Measurements from ENCODE around the gene TRIAP1.
"Not testable (repeated sequence)": the region's sequence is repeated elsewhere in the genome, so short reads cannot be mapped to it uniquely, and the experiment has no call there.

Gene TRIAP1

GRCh38 chr12:120445911-120446843 is at the start of gene TRIAP1, which contains the start of gene GATC:
Gene TRIAP1 (minus strand): TSS chr12:120446384. CDS start chr12:120446372, 12 bp downstream.
Gene GATC (plus strand): TSS chr12:120446444. CDS start chr12:120446481, 37 bp downstream.
- DNase-seq: peak; percentile 97

DNA sequence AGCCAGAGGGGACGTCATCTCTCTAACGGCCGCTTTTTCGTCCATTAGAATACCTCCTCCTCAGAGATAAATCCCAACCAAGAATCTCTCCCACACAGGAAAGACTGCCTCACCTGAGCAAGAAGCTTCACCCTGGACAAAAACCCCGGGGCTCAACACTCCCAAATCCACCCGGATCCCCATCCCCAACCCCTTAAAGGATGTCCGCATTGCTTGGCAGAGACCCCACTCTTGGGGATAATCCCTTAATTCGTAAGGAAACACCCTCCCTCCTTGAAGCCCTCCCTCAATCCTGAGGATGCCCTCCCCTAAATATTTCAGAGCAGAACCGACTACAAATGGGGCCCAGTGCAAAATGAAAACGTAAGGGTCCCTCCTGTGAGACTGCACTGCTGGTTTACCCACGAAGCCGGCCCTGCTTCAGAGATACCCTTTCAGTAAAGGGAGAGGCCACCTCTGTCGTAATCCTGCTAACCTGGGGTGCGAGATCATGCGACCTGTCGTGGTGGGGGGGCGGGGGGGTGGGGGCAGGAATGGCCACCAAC is 49.1 kb upstream of the TRIAP1 start:
- no peak for DNase-seq

GRCh38 chr12:120490833-120491512 is 44.8 kb upstream of the TRIAP1 start:
- DNase-seq: no peak

DNA sequence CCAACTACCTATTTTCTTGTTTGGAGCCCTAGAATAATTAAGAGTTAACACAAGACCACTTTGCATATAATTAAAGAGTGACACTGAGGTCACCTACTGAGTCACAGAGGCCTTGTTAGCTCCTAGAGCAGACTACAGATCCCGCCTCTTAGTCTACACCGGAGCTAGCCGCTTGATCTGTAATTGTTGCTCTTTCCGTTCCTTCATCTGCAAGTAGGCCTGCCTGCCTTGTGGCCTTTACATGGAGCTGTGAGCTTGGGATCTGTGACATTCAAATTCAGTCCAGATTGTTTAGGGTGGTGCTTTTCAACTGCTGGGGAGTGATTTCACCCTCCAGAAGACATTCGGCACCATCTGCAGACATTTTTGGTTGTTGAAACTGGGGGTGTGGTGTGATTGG is 44.1 kb upstream of the TRIAP1 start:
- no peak for DNase-seq

DNA sequence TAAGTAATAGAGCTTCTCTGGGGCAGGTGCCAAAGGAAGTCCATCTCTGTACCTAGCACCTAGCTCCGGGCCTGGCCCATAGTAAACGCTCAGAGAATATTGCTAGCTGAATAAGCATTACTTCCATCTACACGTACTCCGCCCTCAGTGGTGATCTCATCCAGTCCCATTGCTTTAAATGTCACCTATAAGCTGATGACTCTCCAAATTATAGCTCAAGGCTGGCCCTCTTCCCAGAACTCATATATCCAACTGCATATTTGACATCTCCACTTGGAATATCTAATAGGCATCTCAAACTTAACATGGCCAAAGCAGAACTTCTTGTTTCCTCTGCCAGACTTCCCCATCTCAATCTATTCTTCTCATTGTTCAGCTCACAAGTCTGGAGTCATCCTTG is 42.8 kb upstream of the TRIAP1 start:
- no peak for DNase-seq

GRCh38 chr12:120488057-120488640 is 42.0 kb upstream of the TRIAP1 start:
- DNase-seq: no peak

GRCh38 chr12:120487552-120487951 is 41.4 kb upstream of the TRIAP1 start:
- not testable (repeated sequence) for DNase-seq

DNA sequence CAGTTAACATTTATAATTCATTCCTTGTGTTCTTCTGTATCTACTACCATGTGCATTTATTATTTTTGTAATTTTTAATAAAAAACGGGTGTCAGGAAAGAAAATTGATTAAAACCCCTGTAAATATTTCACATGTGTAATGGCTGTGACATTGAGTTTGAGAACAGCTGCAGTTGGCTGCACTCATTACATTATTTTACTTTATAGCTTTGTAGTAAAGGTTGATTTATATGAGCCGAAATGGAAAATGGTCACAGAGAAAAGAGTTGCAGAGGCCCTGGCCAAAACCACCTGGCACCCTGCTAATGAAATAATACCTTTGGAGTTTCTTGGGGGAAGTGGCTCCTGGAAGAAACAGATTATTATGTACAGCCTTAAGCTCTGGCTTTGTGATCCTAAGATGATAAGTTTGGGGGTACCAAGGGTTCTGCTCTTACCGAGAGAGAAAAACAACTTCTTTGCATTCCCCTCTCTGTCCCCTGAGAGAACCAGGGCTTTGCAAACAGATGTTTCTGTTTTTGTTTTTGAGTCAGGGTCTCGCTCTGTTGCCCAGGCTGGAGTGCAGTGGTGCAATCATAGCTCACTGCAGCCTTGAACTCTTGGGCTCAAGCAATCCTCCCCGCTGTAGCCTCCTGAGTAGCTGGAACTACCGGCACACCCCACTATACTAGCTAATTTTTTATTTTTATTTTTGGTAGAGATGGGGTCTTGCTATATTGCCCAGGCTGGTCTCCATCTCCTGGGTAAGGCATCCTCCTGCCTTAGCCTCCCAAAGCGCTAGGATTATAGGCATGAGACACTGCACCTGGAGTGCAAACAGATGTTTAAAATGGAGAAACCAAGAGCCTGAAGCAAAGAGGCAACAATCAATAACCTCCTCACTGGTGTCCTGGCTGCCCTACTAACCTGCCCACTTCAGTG is 40.0 kb upstream of the TRIAP1 start:
- no peak for DNase-seq

GRCh38 chr12:120483621-120484020 is 37.4 kb upstream of the TRIAP1 start:
- no peak for DNase-seq

DNA sequence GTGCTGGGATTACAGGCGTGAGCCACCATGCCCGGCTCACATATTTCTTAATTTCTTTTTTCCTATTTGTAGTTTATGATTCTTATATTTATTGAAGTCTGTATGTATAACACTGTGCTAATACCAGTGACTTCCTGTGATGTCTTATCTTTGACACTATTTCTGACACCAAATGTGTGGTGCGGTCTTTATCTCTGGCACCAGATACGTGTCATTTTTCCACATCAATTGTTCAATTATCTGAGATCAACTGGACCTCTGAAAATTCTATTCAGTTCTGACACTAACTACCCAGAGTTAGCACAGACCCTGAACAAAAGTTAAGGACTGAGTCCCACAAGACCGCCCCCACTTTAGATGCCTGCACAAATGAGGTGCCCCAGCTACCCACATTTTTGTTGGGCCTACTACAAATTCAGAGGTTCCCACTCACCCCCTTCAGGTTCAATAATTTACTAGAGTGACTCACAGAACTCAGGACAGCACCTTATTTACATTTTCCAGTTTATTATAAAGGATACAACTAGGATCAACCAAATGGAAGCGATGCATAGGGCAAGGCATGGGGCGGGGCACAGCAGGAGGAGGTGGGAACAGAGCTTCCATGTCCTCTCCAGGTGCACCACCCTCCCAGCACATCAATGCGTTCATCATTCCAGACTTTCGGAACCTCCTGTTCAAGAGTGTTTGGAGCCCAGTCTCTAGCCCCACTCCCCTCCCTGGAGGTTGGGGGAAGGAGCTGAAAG is 35.0 kb upstream of the TRIAP1 start:
- DNase-seq: no peak

- no peak for DNase-seq
Measured at GRCh38 chr12:120480211-120480610, 34.0 kb upstream of the TRIAP1 start.

DNA sequence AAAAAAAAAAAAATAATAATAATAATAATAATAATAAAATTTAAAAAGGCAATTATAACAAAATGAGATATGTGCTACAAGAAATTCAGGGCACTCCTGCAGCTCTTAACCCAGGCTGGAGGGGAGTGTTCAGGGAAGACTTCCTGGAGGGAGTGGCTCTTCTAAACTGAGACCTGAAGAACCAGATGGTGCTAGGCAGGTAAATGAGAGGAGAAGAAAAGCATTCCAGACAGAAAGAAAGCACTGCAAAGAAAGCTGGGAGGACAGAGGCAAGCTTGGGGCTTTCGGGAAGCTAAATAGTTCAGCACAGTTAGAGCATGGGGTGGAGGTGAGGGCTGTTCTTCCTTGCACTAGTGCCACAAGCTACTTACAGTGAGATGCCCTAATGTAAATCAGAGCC is 33.3 kb upstream of the TRIAP1 start:
- no peak for DNase-seq

DNA sequence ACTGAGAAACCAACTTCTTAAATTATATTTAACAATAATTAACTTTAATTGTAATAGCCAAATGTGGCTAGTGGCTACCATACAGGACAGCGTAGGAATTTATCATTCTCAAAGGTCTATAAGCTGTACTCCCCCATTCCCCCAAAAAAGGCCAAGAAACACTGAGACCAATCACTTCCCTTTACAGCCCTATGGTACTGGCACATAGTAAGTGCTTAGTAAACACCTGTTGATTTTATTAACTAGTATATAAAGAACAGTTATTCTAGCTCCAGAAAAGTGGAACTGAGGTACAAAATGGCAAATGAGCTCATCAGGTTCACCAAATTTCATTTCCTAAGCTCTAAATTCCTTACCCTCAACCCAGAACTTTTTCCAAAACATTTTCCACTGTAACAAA is 29.5 kb upstream of the TRIAP1 start:
- DNase-seq: no peak

- DNase-seq: peak; percentile 30
Measured at GRCh38 chr12:120474616-120474960, 28.4 kb upstream of the TRIAP1 start.

- no peak for DNase-seq
Measured at GRCh38 chr12:120473807-120474615, 27.8 kb upstream of the TRIAP1 start.

DNA sequence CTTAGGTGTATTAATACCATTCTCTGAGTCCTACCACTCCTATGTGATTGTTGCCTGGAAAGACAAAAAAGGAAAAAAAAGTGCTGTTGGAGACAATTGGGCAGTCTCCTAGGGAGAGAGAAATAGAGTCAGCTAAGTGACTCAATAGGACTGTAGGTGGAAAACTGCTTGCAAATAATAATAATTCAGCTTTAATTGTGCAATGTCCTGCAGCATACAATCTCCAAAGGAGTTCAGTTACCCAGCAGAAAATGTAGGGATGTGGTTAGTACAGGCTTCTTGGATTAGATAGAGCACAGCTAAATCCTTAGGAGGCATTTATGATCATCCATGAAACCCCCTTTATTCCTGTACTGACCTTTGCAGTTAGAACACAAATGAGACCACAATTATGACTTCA is 26.3 kb upstream of the TRIAP1 start:
- no peak for DNase-seq

- DNase-seq: no peak
Measured at GRCh38 chr12:120470150-120470784, 24.1 kb upstream of the TRIAP1 start.

DNA sequence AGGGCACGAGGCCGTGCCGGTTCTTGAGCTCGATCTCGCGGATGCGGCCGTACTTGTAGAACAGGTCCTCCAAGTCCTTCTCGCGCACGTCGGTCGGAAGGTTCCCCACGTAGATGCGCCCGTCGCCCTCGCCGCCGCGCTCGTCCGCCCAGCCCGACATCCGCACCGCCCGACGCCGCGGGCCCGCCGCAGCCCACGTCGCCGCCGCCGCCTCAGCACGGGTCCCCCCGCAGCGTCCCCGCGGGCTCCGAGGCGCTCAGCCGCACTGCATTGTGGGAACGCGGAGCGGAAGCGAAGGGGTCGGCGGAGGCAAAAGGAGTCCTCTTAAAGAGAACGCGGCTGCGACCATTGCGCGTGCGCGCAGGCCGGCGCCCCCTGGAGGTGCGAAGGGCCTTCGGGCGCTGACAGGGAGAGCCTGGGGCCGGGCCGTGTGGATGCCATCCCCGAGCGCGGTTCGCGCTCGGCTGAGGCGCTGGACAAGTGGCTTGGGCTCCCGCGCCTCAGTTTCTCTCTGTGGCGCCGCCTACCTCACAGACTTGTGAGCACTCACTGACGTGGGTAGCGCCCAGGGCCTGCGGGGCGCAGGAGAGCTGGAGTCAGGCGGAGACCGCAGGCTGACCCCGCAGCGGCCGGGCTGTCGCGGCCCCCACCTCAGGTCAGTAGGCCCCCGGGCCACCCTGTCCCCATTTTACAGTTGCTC is 23.4 kb upstream of the TRIAP1 start, which contains the start of gene SRSF9:
TSS of gene SRSF9 (minus strand) at position 299 of the 700 bp plus-strand sequence. CDS start at position 160, 139 bp downstream.
- DNase-seq: peak; percentile 99

GRCh38 chr12:120468821-120469449 is 22.8 kb upstream of the TRIAP1 start:
- no peak for DNase-seq
